GM21526 (cell line): ENCODE results near the gene TPO.

ENCODE experiments used
- ATAC-seq: cut with Tn5 transposase; IDR thresholded peaks from one replicate; pipeline ENCODE4 v1.9.1; 2021; ENCODE audit warnings: moderate library complexity; ENCODE audit not compliant: unreplicated experiment, low FRiP score

Gene TPO

GRCh38 chr2:1440581-1440980 lies 27.3 kb downstream of the TPO start:
- no peak for ATAC-seq

GRCh38 chr2:1446301-1446700 lies 33.0 kb downstream of the TPO start:
- no peak for ATAC-seq

GRCh38 chr2:1448009-1448408 lies 34.7 kb downstream of the TPO start:
- no peak for ATAC-seq

GRCh38 chr2:1450915-1451314 lies 37.7 kb downstream of the TPO start:
- no peak for ATAC-seq

- no peak for ATAC-seq
These were observed 38.2 kb downstream of the TPO start for GRCh38 chr2:1451422-1451821.

GRCh38 chr2:1453561-1453960 lies 40.3 kb downstream of the TPO start:
- ATAC-seq = no peak

DNA sequence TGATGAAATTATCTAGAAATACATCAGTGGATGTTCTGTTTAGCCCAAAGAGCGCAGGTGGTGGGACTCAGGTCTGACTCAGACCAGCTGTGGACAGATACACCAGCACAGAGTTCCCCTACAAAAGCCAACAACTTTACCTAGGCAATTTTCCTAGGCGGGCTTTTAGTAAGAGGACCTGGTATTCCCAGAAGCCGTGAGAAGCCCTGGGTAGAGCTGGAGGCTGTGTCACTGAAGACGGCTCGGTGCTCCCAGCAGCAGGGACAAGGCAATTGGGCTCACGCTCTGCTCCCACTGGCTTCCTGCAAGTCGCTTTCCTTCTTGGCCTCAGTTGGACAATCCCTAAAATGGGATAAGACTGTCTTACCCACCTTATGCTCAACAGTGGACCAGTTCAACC lies 41.1 kb downstream of the TPO start:
- ATAC-seq = no peak

GRCh38 chr2:1455466-1455865 lies 42.2 kb downstream of the TPO start:
- ATAC-seq = no peak

GRCh38 chr2:1458432-1458831 lies 45.2 kb downstream of the TPO start:
- no peak for ATAC-seq

GRCh38 chr2:1459727-1460126 lies 46.5 kb downstream of the TPO start:
- no peak for ATAC-seq

- no peak for ATAC-seq
These were observed 47.7 kb downstream of the TPO start for GRCh38 chr2:1460851-1461418.

- no peak for ATAC-seq
These were observed 48.5 kb downstream of the TPO start for GRCh38 chr2:1461507-1462390.

DNA sequence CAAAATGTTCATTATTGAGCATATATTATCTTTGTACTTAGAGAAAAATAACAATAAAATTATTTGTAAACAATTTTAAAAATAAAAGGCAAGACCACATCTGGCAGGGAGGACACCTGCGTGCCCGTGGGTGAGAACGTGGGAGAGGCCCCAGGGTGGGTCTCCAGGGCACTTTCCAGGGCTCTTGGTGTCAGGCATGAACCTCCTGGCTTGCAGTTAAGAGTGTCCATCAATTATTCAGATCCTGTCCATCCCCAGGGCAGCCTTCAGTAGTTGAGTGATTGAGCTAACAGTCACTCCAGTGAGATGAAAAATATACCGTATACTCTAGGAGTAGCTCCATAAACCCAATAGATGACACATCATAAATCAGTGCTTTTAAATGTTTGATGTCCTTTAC lies 49.7 kb downstream of the TPO start:
- no peak for ATAC-seq

GRCh38 chr2:1472350-1472749 lies 59.1 kb downstream of the TPO start:
- ATAC-seq = no peak

- no peak for ATAC-seq
These were observed 63.4 kb downstream of the TPO start for GRCh38 chr2:1476617-1477195.

GRCh38 chr2:1477196-1478040 lies 64.2 kb downstream of the TPO start:
- no peak for ATAC-seq

DNA sequence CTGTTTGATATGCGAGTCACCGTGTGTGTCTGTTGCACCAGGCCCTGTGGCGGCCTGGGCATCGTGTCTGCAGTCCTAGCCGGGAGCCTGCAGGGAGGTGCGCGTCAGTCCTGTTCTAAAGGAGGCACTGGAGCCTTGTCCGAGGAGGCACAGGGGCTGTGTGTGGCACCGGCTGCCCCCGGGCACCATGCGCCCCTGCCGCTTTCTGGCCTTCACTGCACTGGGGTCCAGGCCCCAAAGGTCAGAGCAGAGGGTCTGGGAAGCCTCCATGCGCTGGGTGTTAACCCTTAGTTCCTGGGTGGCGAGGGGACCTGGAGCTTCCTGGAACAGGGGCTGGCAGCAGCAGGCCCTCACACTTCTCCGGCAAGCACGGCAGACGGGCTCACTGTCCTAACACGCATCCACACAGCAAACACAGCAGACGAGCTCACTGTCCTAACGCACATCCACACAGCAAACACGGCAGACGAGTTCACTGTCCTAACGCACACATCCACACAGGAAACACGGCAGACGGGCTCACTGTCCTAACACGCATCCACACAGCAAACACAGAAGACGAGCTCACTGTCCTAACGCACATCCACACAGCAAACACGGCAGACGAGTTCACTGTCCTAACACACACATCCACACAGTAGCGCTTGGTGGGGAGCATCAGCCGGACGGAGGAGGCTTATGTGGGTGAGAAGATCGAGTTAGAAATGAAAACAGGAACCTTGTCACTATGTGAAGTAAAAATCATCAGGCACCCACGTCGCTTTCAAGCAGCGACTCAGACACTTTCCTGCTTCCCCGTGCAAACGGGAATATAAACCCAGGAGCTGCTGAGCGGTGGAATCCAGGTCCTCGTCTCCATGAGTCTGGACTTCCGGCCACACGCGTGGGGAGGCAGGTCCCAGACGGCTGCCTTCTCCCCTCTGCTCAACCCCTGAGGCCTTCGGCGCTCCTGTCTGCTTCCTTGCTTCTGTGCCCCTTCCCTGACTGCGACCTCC lies 65.3 kb downstream of the TPO start:
- no peak for ATAC-seq

- ATAC-seq = no peak
These were observed 66.1 kb downstream of the TPO start for GRCh38 chr2:1479346-1479745.

DNA sequence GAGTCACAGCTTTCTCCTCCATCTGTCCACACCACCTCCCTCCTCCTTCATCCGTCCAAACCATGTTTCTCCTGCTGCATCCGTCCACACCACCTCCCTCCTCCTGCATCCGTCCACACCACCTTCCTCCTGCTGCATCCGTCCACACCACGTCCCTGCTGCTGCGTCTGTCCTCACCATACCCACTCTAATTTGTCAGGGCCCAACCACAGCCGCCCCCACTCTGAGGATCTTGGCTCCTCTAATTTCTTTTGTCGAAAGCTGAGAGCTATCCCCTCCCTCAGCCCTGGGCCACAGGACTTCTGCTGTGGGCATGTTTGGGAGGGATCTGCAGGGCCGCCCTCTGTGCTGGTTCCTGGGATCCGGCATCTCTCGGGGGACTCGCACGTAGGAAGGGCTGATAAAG lies 67.4 kb downstream of the TPO start:
- ATAC-seq = no peak
